Measurements from ENCODE around the gene GABRB2.

The GABRB2 gene

DNA sequence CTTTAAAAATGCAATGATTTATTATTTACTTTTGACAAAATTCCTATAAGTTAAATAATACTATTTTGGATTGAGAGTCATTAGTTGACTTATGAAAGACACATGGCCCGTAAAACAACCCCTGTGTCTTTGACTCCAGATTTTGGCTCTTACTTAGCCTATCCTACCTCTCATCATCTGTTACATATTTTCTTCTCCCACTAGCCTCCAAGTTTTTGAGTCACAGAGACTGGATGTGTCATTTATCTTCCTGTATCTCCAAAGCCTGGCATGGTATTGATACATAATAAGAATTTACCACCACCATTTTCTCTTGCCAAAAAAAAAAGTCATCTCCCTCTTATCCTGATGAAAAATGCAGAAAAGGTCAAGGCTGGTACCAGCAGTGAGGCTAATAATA lies 99.9 kb downstream of the GABRB2 start:
- H2AFZ ChIP-seq (ENCODE audit: low read depth): no peak overlapping the region
- H3K4me3 ChIP-seq (IDR thresholded peaks at IDR 0.05; ENCODE audit: insufficient read depth, low read depth, low read length): no peak overlapping the region
- TF ChIP-seq, protein P1, sequence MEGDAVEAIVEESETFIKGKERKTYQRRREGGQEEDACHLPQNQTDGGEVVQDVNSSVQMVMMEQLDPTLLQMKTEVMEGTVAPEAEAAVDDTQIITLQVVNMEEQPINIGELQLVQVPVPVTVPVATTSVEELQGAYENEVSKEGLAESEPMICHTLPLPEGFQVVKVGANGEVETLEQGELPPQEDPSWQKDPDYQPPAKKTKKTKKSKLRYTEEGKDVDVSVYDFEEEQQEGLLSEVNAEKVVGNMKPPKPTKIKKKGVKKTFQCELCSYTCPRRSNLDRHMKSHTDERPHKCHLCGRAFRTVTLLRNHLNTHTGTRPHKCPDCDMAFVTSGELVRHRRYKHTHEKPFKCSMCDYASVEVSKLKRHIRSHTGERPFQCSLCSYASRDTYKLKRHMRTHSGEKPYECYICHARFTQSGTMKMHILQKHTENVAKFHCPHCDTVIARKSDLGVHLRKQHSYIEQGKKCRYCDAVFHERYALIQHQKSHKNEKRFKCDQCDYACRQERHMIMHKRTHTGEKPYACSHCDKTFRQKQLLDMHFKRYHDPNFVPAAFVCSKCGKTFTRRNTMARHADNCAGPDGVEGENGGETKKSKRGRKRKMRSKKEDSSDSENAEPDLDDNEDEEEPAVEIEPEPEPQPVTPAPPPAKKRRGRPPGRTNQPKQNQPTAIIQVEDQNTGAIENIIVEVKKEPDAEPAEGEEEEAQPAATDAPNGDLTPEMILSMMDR (conservative IDR thresholded peaks at IDR 0.05; ENCODE audit: low read depth, low read length): no peak
- H4K20me1 ChIP-seq (ENCODE audit: insufficient read depth): no peaks in the 10 kb centered on the region
- no peak overlapping the region for H3K9ac ChIP-seq
- no peak overlapping the region for H3K27ac ChIP-seq
- no peaks in the 10 kb centered on the region for H3K36me3 ChIP-seq (ENCODE audit: insufficient read depth)
- H3K27me3 ChIP-seq (ENCODE audit: insufficient read depth, low read depth): no peaks in the 10 kb centered on the region
- H3K79me2 ChIP-seq (ENCODE audit: insufficient read depth, low read depth): no peaks in the 10 kb centered on the region
- no peak overlapping the region for H3K4me2 ChIP-seq
- no peaks in the 10 kb centered on the region for H3K4me1 ChIP-seq (ENCODE audit: low read depth, poor library complexity, severe bottlenecking)

DNA sequence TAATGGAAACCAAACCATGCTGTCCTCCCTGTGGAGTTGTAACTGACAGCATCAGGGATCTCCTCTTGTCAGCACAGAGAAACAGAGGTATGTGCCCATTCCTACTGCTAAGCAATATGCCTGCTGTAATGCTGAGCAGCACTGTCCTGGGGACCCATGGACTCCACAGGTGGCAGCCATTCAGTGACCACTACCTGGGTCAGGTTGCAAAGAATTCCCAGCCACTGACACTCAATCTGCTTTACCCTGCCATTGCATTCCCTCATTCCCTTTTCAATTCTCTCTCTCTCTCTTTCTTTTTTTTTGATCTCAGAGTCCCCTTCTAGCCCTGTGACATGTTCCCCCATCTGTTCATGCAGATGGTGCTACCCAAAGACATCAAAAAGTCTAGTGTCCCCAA lies 104.1 kb downstream of the GABRB2 start:
- H3K9ac ChIP-seq: no peak overlapping the region
- no peaks in the 10 kb centered on the region for H3K27me3 ChIP-seq (ENCODE audit: insufficient read depth, low read depth)
- H3K4me1 ChIP-seq (ENCODE audit: low read depth, poor library complexity, severe bottlenecking): no peaks in the 10 kb centered on the region
- no peak overlapping the region for H3K4me3 ChIP-seq (IDR thresholded peaks at IDR 0.05; ENCODE audit: insufficient read depth, low read depth, low read length)
- no peaks in the 10 kb centered on the region for H3K36me3 ChIP-seq (ENCODE audit: insufficient read depth)
- TF ChIP-seq, protein P1 (conservative IDR thresholded peaks at IDR 0.05; ENCODE audit: low read depth, low read length): no peak
- no peaks in the 10 kb centered on the region for H3K79me2 ChIP-seq (ENCODE audit: insufficient read depth, low read depth)
- H3K27ac ChIP-seq: no peak overlapping the region
- no peak overlapping the region for H2AFZ ChIP-seq (ENCODE audit: low read depth)
- no peaks in the 10 kb centered on the region for H4K20me1 ChIP-seq (ENCODE audit: insufficient read depth)
- H3K4me2 ChIP-seq: no peak overlapping the region

DNA sequence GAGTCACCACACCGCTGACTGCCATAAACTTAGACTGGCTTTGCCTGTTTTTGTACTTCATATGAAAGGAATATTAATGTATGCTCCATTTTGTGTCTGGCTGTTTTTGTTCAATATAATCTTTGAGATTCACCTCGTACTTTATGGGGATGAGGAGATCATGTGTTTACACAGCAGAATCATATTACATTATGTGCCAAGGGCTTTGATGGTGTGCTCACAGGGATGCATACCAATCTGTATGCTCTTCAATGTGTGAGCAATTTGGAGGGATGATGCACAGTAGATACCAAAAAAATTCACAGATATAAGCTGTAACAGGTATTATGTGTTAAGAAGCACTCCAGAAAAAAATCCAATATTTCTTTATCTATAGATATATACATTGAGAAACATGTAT lies 113.7 kb downstream of the GABRB2 start:
- no peak overlapping the region for H2AFZ ChIP-seq (ENCODE audit: low read depth)
- TF ChIP-seq, protein P1 (conservative IDR thresholded peaks at IDR 0.05; ENCODE audit: low read depth, low read length): no peak
- no peak overlapping the region for H3K4me2 ChIP-seq
- no peaks in the 10 kb centered on the region for H3K36me3 ChIP-seq (ENCODE audit: insufficient read depth)
- no peaks in the 10 kb centered on the region for H3K4me1 ChIP-seq (ENCODE audit: low read depth, poor library complexity, severe bottlenecking)
- H4K20me1 ChIP-seq (ENCODE audit: insufficient read depth): no peaks in the 10 kb centered on the region
- no peak overlapping the region for H3K4me3 ChIP-seq (IDR thresholded peaks at IDR 0.05; ENCODE audit: insufficient read depth, low read depth, low read length)
- no peaks in the 10 kb centered on the region for H3K79me2 ChIP-seq (ENCODE audit: insufficient read depth, low read depth)
- H3K9ac ChIP-seq: no peak overlapping the region
- H3K27me3 ChIP-seq (ENCODE audit: insufficient read depth, low read depth): no peaks in the 10 kb centered on the region
- H3K27ac ChIP-seq: no peak overlapping the region

DNA sequence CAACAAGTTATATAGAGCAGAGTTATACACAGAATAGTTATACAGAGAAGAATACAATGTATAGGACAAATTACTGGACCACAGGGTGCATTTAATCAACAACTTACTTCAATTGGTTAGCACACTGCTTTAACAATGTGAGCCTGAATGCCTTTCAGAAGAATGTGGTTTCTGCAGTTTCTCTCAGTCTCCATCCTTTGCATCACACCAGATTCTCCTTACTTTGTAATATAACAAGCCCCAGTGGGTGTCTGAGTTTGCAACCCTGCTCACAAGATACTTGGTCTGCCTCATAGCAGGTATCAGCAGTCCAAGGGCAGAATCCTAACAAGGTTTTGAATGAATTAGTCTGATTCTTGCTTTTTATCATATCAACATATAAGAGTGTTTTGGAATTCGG lies 114.6 kb downstream of the GABRB2 start:
- Histone ChIP-seq H3K4me3 (IDR thresholded peaks at IDR 0.05; ENCODE audit: insufficient read depth, low read depth, low read length) (no peak overlapping the region), H3K79me2 (ENCODE audit: insufficient read depth, low read depth) (no peaks in the 10 kb centered on the region), H4K20me1 (ENCODE audit: insufficient read depth) (no peaks in the 10 kb centered on the region), H2AFZ (ENCODE audit: low read depth) (no peak overlapping the region), H3K4me2 (no peak overlapping the region), H3K27ac (no peak overlapping the region), H3K4me1 (ENCODE audit: low read depth, poor library complexity, severe bottlenecking) (no peaks in the 10 kb centered on the region), H3K36me3 (ENCODE audit: insufficient read depth) (no peaks in the 10 kb centered on the region), H3K9ac (no peak overlapping the region), H3K27me3 (ENCODE audit: insufficient read depth, low read depth) (no peaks in the 10 kb centered on the region)
- TF ChIP-seq, protein P1 (conservative IDR thresholded peaks at IDR 0.05; ENCODE audit: low read depth, low read length): no peak

DNA sequence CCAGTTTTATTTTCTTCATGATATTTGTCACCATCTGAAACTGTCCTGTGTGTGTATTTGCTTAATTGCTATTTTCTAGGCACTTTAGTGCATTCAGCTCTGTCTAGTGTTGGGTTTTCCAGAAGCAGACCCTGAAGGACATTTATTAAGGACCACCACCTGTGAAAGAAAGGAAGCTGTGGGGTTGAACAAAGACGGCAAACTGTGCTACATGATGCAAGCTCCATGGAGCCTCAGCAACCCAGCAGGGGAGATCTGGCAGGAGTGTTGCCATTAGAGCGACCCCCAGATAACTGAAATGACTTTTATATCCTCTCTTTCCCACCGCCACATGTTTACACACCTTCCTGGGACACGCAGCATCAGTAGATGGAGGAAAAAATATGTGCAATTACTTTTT lies 125.5 kb downstream of the GABRB2 start:
- no peak overlapping the region for H3K27ac ChIP-seq
- no peaks in the 10 kb centered on the region for H3K27me3 ChIP-seq (ENCODE audit: insufficient read depth, low read depth)
- no peak overlapping the region for H3K4me2 ChIP-seq
- no peaks in the 10 kb centered on the region for H3K36me3 ChIP-seq (ENCODE audit: insufficient read depth)
- no peak overlapping the region for H3K4me3 ChIP-seq (IDR thresholded peaks at IDR 0.05; ENCODE audit: insufficient read depth, low read depth, low read length)
- no peak overlapping the region for H3K9ac ChIP-seq
- H3K4me1 ChIP-seq (ENCODE audit: low read depth, poor library complexity, severe bottlenecking): no peaks in the 10 kb centered on the region
- no peaks in the 10 kb centered on the region for H4K20me1 ChIP-seq (ENCODE audit: insufficient read depth)
- H3K79me2 ChIP-seq (ENCODE audit: insufficient read depth, low read depth): no peaks in the 10 kb centered on the region
- no peak overlapping the region for H2AFZ ChIP-seq (ENCODE audit: low read depth)
- TF ChIP-seq, protein P1 (conservative IDR thresholded peaks at IDR 0.05; ENCODE audit: low read depth, low read length): no peak
